Liver (tissue), 9 donors: ENCODE data around the gene ENOX1. TPM values are rescaled to one million over a fixed set of nuclear protein-coding genes. Genes with fewer than 3 reads are reported as not detected.

ENCODE experiments used
- DNase-seq: peaks from one replicate; pipeline ENCODE4 v3.0.0-alpha.2; 2017; ENCODE audit warnings: low spot score
- H3K27ac ChIP-seq, 2 donors: one replicate each; pipeline ENCODE4 v1.7.0; 2013; ENCODE audit warnings: inconsistent platforms in 2 of 2, low read length in 2 of 2, control low read depth in 1 of 2, low read depth in 1 of 2, mild to moderate bottlenecking in 1 of 2
- H3K27me3 ChIP-seq, 4 donors: one replicate each; pipeline versions ENCODE4 v1.6.1 to v1.7.0; 2013; ENCODE audit warnings: low read length in 3 of 4, inconsistent platforms in 1 of 4, mild to moderate bottlenecking in 1 of 4, moderate library complexity in 1 of 4; ENCODE audit not compliant: control insufficient read depth in 4 of 4, insufficient read depth in 4 of 4
- H3K36me3 ChIP-seq, 4 donors: one replicate each; pipeline versions ENCODE4 v1.6.1 to v1.7.0; 2013; ENCODE audit warnings: low read length in 3 of 4, mild to moderate bottlenecking in 3 of 4, low read depth in 1 of 4, moderate library complexity in 1 of 4; ENCODE audit not compliant: control insufficient read depth in 4 of 4, insufficient read depth in 3 of 4
- H3K4me1 ChIP-seq, 4 donors: one replicate each; pipeline versions ENCODE4 v1.6.1 to v1.7.0; 2013; ENCODE audit warnings: low read length in 3 of 4, mild to moderate bottlenecking in 3 of 4, moderate library complexity in 1 of 4; ENCODE audit not compliant: control insufficient read depth in 4 of 4, insufficient read depth in 4 of 4
- H3K4me3 ChIP-seq, 3 donors: one replicate each; pipeline versions ENCODE4 v1.6.1 to v1.7.0; 2013; ENCODE audit warnings: low read length in 3 of 3, control low read depth in 1 of 3, low read depth in 1 of 3, mild to moderate bottlenecking in 1 of 3
- H3K9ac ChIP-seq, 2 donors: one replicate each; pipeline ENCODE4 v1.7.0; 2013; ENCODE audit warnings: low read length in 2 of 2, mild to moderate bottlenecking in 2 of 2, moderate library complexity in 2 of 2, control low read depth in 1 of 2, low read depth in 1 of 2
- H3K9me3 ChIP-seq, 4 donors: one replicate each; pipeline versions ENCODE4 v1.6.1 to v1.7.0; 2013; ENCODE audit warnings: low read length in 3 of 4; ENCODE audit not compliant: control insufficient read depth in 4 of 4
- ATF3 ChIP-seq: IDR thresholded peaks from 2 replicates; pipeline ENCODE4 v1.6.1; 2016; ENCODE audit warnings: antibody characterized with exemption
- CTCF ChIP-seq: fragments of 150-350 bp; IDR thresholded peaks from 2 replicates; pipeline ENCODE4 v1.5.1; 2017; ENCODE audit warnings: improper control_type of control experiment, low read depth, low read length; ENCODE audit not compliant: missing input control
- EGR1 ChIP-seq, 2 donors: IDR thresholded peaks; 2 replicates each; pipeline ENCODE4 v1.6.1; 2016 to 2018; ENCODE audit warnings: antibody characterized with exemption in 2 of 2, low read depth in 2 of 2
- FOXA1 ChIP-seq: IDR thresholded peaks from 2 replicates; pipeline ENCODE4 v1.6.1; 2016; ENCODE audit warnings: antibody characterized with exemption
- FOXA2 ChIP-seq: IDR thresholded peaks from 2 replicates; pipeline ENCODE4 v1.6.1; 2016; ENCODE audit warnings: antibody characterized with exemption
- GABPA ChIP-seq, 2 donors: IDR thresholded peaks in 1 of 2; conservative IDR thresholded peaks in 1 of 2; 2 replicates each; pipeline ENCODE4 v1.6.1; 2016; ENCODE audit warnings: antibody characterized with exemption in 2 of 2, mild to moderate bottlenecking in 1 of 2, moderate library complexity in 1 of 2
- HNF4A ChIP-seq, 2 donors: conservative IDR thresholded peaks; 2 replicates each; pipeline ENCODE4 v1.6.1; 2016; ENCODE audit warnings: antibody characterized with exemption in 2 of 2, mild to moderate bottlenecking in 2 of 2
- JUND ChIP-seq, 2 donors: IDR thresholded peaks; 2 replicates each; pipeline ENCODE4 v1.6.1; 2016; ENCODE audit warnings: antibody characterized with exemption in 2 of 2
- MAX ChIP-seq: IDR thresholded peaks from 2 replicates; pipeline ENCODE4 v1.6.1; 2016; ENCODE audit warnings: antibody characterized with exemption
- NR2F2 ChIP-seq: IDR thresholded peaks from 2 replicates; pipeline ENCODE4 v1.6.1; 2016; ENCODE audit warnings: antibody characterized with exemption
- RAD21 ChIP-seq, 2 donors: IDR thresholded peaks; 2 replicates each; pipeline ENCODE4 v1.6.1; 2016; ENCODE audit warnings: antibody characterized with exemption in 2 of 2, mild to moderate bottlenecking in 2 of 2
- REST ChIP-seq: IDR thresholded peaks from 2 replicates; pipeline ENCODE4 v1.6.1; 2016; ENCODE audit warnings: antibody characterized with exemption, mild to moderate bottlenecking
- RXRA ChIP-seq, 2 donors: IDR thresholded peaks; 2 replicates each; pipeline ENCODE4 v1.6.1; 2017 to 2018; ENCODE audit warnings: antibody characterized with exemption in 2 of 2, mild to moderate bottlenecking in 1 of 2
- SP1 ChIP-seq: IDR thresholded peaks from 2 replicates; pipeline ENCODE4 v1.6.1; 2018; ENCODE audit warnings: antibody characterized with exemption, mild to moderate bottlenecking
- TAF1 ChIP-seq: conservative IDR thresholded peaks from 2 replicates; pipeline ENCODE4 v1.6.1; 2016; ENCODE audit warnings: antibody characterized with exemption, mild to moderate bottlenecking
- YY1 ChIP-seq: IDR thresholded peaks from 2 replicates; pipeline ENCODE4 v1.6.1; 2016; ENCODE audit warnings: antibody characterized with exemption, mild to moderate bottlenecking
- ZBTB33 ChIP-seq: IDR thresholded peaks from 2 replicates; pipeline ENCODE4 v1.6.1; 2016; ENCODE audit warnings: antibody characterized with exemption
- WGBS: extraction: QIAGEN DNeasy Blood & Tissue Kit; methylation state at CpG from one replicate; pipeline ENCODE4 v1.1.7; 2013; 5-methylcytosine and 5-hydroxymethylcytosine counted together
- polyA plus RNA-seq, 2 donors: library from polyadenylated mRNA; stranded (reverse) in 1 of 2; unstranded in 1 of 2; fragments of 200-250 nt in 1 of 2; fragments of >200 nt in 1 of 2; fragmentation: Nextera tagmentation in 1 of 2; extraction: Ambion mirVana in 1 of 2; gene quantifications; one replicate each; pipeline versions ENCODE4 v1.2.1 to v1.2.3, GENCODE V29; 2013 to 2015
- total RNA-seq, 2 donors: library from RNA; depleted of rRNA; stranded (reverse); fragments of >200 nt; gene quantifications; one replicate each; pipeline ENCODE4 v1.2.3, GENCODE V29; 2014
- donor health status: healthy.
- donor health status: healthy.
- donor health status: healthy.
- donor health status: healthy.
- donor health status: healthy.

Gene ENOX1
- total and polyA plus RNA-seq, 4 donors: 0.02 to 0.33 (median 0.08) TPM; not detected in 1

- no peak for TF ChIP-seq TAF1
- TF ChIP-seq GABPA (IDR thresholded peaks at IDR 0.05 in 1 of 2, conservative IDR thresholded peaks at IDR 0.05 in 1 of 2): no peak
- no peak for TF ChIP-seq MAX
- no peak for TF ChIP-seq FOXA1
- no peak for TF ChIP-seq FOXA2
- no peak for TF ChIP-seq CTCF
- no peak for TF ChIP-seq RXRA (IDR thresholded peaks at IDR 0.05)
- no peak for TF ChIP-seq HNF4A (conservative IDR thresholded peaks at IDR 0.05)
- TF ChIP-seq RAD21 (IDR thresholded peaks at IDR 0.05): no peak
- TF ChIP-seq JUND (IDR thresholded peaks at IDR 0.05): no peak
- TF ChIP-seq EGR1 (IDR thresholded peaks at IDR 0.05; ENCODE audit: low read depth in 2 of 2): no peak
- no peak for TF ChIP-seq SP1
- TF ChIP-seq ZBTB33: no peak
- TF ChIP-seq ATF3: no peak
- no peak for TF ChIP-seq YY1
- no peak for TF ChIP-seq REST
- no peaks in the 10 kb centered on the region for H3K4me1 ChIP-seq
- WGBS: 76% methylated on average over 1 of the region's 1 CpG
These were observed 10.4 kb upstream of the ENOX1 start for GRCh38 chr13:43797159-43797558.

GRCh38 chr13:43794416-43794815, 7.6 kb upstream of the ENOX1 start:
- Histone ChIP-seq H3K9me3 (no peaks in the 10 kb centered on the region), H3K4me1 (no peaks in the 10 kb centered on the region), H3K4me3 (no peak overlapping the region), H3K9ac (no peak overlapping the region), H3K27me3 (no peaks in the 10 kb centered on the region), H3K36me3 (no peaks in the 10 kb centered on the region), H3K27ac (no peak overlapping the region)
- TF ChIP-seq HNF4A (conservative IDR thresholded peaks at IDR 0.05): no peak
- TF ChIP-seq FOXA2: no peak
- TF ChIP-seq JUND (IDR thresholded peaks at IDR 0.05): no peak
- TF ChIP-seq GABPA (IDR thresholded peaks at IDR 0.05 in 1 of 2, conservative IDR thresholded peaks at IDR 0.05 in 1 of 2): no peak
- TF ChIP-seq RAD21 (IDR thresholded peaks at IDR 0.05): no peak
- no peak for TF ChIP-seq TAF1
- TF ChIP-seq ZBTB33: no peak
- TF ChIP-seq NR2F2: no peak
- DNase-seq: no peak

More at GRCh38 chr13:43797159-43797558, 10.4 kb upstream of the ENOX1 start:
- Histone ChIP-seq H3K9ac (no peak overlapping the region), H3K4me3 (no peak overlapping the region), H3K27me3 (no peaks in the 10 kb centered on the region), H3K36me3 (no peaks in the 10 kb centered on the region), H3K9me3 (no peaks in the 10 kb centered on the region), H3K27ac (no peak overlapping the region)
- no peak for DNase-seq
